HepG2 (cell line): ENCODE measurements around the gene ECSCR. TPM values are rescaled to one million over a fixed set of nuclear protein-coding genes. Genes with fewer than 3 reads are reported as not detected.

ENCODE experiments used
- CSRNP1 ChIP-seq: sonication (generic); formaldehyde crosslinking; IDR thresholded peaks from 2 replicates; pipeline ENCODE4 v1.8.1; 2023; ENCODE audit warnings: mild to moderate bottlenecking, missing genetic modification reagents
- GFI1 ChIP-seq: sonication (generic); formaldehyde crosslinking; IDR thresholded peaks from 2 replicates; pipeline ENCODE4 v1.5.0; 2020; ENCODE audit warnings: missing genetic modification reagents, mild to moderate bottlenecking, borderline replicate concordance
- HBP1 ChIP-seq: IDR thresholded peaks from 2 replicates; pipeline ENCODE4 v1.6.1; 2016; ENCODE audit warnings: low read depth, control low read depth
- MAFF ChIP-seq: IDR thresholded peaks from 2 replicates; pipeline ENCODE4 v1.6.1; 2011; ENCODE audit warnings: low read depth, low read length, improper control_type of control experiment
- MEIS2 ChIP-seq: sonication (generic); formaldehyde crosslinking; IDR thresholded peaks from 2 replicates; pipeline ENCODE4 v1.9.0; 2021; ENCODE audit warnings: mild to moderate bottlenecking, missing genetic modification reagents
- NFYB ChIP-seq: sonication (generic); formaldehyde crosslinking; IDR thresholded peaks from 2 replicates; pipeline ENCODE4 v1.4.0; 2020; ENCODE audit warnings: missing genetic modification reagents
- NFYC ChIP-seq: IDR thresholded peaks from 2 replicates; pipeline ENCODE4 v1.6.1; 2016; ENCODE audit warnings: missing genetic modification reagents, missing compliant biosample characterization
- POGZ ChIP-seq: sonication (generic); formaldehyde crosslinking; IDR thresholded peaks from 2 replicates; pipeline ENCODE4 v1.4.0; 2020; ENCODE audit warnings: mild to moderate bottlenecking, missing genetic modification reagents
- RBFOX2 ChIP-seq: fragments of 200-400 bp; formaldehyde crosslinking; IDR thresholded peaks from 2 replicates; pipeline ENCODE4 v1.6.1; 2017; ENCODE audit warnings: low read depth, mild to moderate bottlenecking, low read length
- RCOR2 ChIP-seq: IDR thresholded peaks from 2 replicates; pipeline ENCODE4 v1.6.1; 2016; ENCODE audit warnings: missing biosample characterization, missing genetic modification reagents
- SP4 ChIP-seq: sonication (generic); formaldehyde crosslinking; IDR thresholded peaks from 2 replicates; pipeline ENCODE4 v1.8.1; 2023; ENCODE audit warnings: mild to moderate bottlenecking, missing genetic modification reagents
- YEATS2 ChIP-seq: sonication (generic); formaldehyde crosslinking; IDR thresholded peaks from 2 replicates; pipeline ENCODE4 v1.4.0; 2020; ENCODE audit warnings: missing genetic modification reagents, borderline replicate concordance
- ZBTB42 ChIP-seq: sonication (generic); formaldehyde crosslinking; IDR thresholded peaks from 2 replicates; pipeline ENCODE4 v1.5.0; 2020; ENCODE audit warnings: mild to moderate bottlenecking, missing genetic modification reagents
- ZIK1 ChIP-seq: sonication (generic); formaldehyde crosslinking; IDR thresholded peaks from 2 replicates; pipeline ENCODE4 v1.5.0; 2020; ENCODE audit warnings: mild to moderate bottlenecking, low read depth, missing genetic modification reagents, borderline replicate concordance
- ZKSCAN8 ChIP-seq: IDR thresholded peaks from 2 replicates; pipeline ENCODE4 v1.6.1; 2016; ENCODE audit warnings: borderline replicate concordance, missing genetic modification reagents, missing compliant biosample characterization
- ZNF333 ChIP-seq: sonication (generic); formaldehyde crosslinking; IDR thresholded peaks from 2 replicates; pipeline ENCODE4 v1.4.0; 2020; ENCODE audit warnings: mild to moderate bottlenecking, missing genetic modification reagents, borderline replicate concordance
- ZNF33B ChIP-seq: sonication (generic); formaldehyde crosslinking; IDR thresholded peaks from 2 replicates; pipeline ENCODE4 v1.5.1; 2020; ENCODE audit warnings: mild to moderate bottlenecking, missing genetic modification reagents
- ZNF431 ChIP-seq: sonication (generic); formaldehyde crosslinking; IDR thresholded peaks from 2 replicates; pipeline ENCODE4 v1.9.0; 2022; ENCODE audit warnings: missing genetic modification reagents, low read depth, mild to moderate bottlenecking, borderline replicate concordance
- ZNF451 ChIP-seq: sonication (generic); formaldehyde crosslinking; IDR thresholded peaks from 2 replicates; pipeline ENCODE4 v1.5.0; 2020; ENCODE audit warnings: mild to moderate bottlenecking, missing genetic modification reagents
- ZNF557 ChIP-seq: sonication (generic); formaldehyde crosslinking; IDR thresholded peaks from 2 replicates; pipeline ENCODE4 v1.4.0; 2020; ENCODE audit warnings: missing genetic modification reagents
- ZNF574 ChIP-seq: sonication (generic); formaldehyde crosslinking; IDR thresholded peaks from 2 replicates; pipeline ENCODE4 v1.4.0; 2020; ENCODE audit warnings: missing genetic modification reagents
- ZNF605 ChIP-seq: sonication (generic); formaldehyde crosslinking; IDR thresholded peaks from 2 replicates; pipeline ENCODE4 v1.8.0; 2022; ENCODE audit warnings: mild to moderate bottlenecking, missing genetic modification reagents
- ZNF781 ChIP-seq: sonication (generic); formaldehyde crosslinking; IDR thresholded peaks from 2 replicates; pipeline ENCODE4 v1.5.1; 2020; ENCODE audit warnings: borderline replicate concordance, mild to moderate bottlenecking, missing genetic modification reagents; ENCODE audit errors: not compliant biosample characterization
- polyA plus RNA-seq, 8 experiments: library from polyadenylated mRNA; depleted of rRNA in 3 of 8; stranded (reverse) in 7 of 8; unstranded in 1 of 8; fragments of >200 nt; fragmentation: Illumina TruSeq in 4 of 8; extraction: Trizol in 4 of 8; gene quantifications; 2 replicates each; pipeline versions ENCODE4 v1.2.1 to v1.2.3, GENCODE V29; 2011 to 2016; ENCODE audit warnings: low read depth in 4 of 8, missing spikeins in 1 of 8, mixed read lengths in 1 of 8; ENCODE audit not compliant: insufficient read depth in 1 of 8
- total RNA-seq, 5 experiments: library from RNA; depleted of rRNA; stranded (reverse); fragments of >200 nt; fragmentation: Illumina TruSeq; extraction: Trizol; gene quantifications; 2 replicates each; pipeline ENCODE4 v1.2.3, GENCODE V29; 2016; ENCODE audit warnings: low read depth in 1 of 5

Gene ECSCR
- total and polyA plus RNA-seq, 2 of the 13 experiments (the other 11 are each of a cell fraction or from before 2014, with no cell fraction given) = 0.18 TPM; not detected in 1

GRCh38 chr5:139503036-139503817 is 40.7 kb upstream of the ECSCR start (continued):
- TF ChIP-seq ZNF574 (CRISPR knock-in tag) = peak; percentile 41; the same call in 1 of the 2 replicates
- peak; percentile 64; the same call in 1 of the 2 replicates for TF ChIP-seq ZKSCAN8
- peak; percentile 46 for TF ChIP-seq ZNF781 (CRISPR knock-in tag)
- 0 out of 2 replicates have a peak, but pooled peaks have one; percentile 36 for TF ChIP-seq CSRNP1 (CRISPR knock-in tag)
- 0 out of 2 replicates have a peak, but pooled peaks have one; percentile 4 for TF ChIP-seq ZIK1 (CRISPR knock-in tag)
- TF ChIP-seq ZNF431 = 0 out of 2 replicates have a peak, but pooled peaks have one; percentile 41
- peak; percentile 91 for TF ChIP-seq POGZ (CRISPR knock-in tag)
- TF ChIP-seq ZNF451 (CRISPR knock-in tag) = peak; percentile 44; the same call in 1 of the 2 replicates
- 0 out of 2 replicates have a peak, but pooled peaks have one; percentile 2 for TF ChIP-seq ZNF33B (CRISPR knock-in tag)
- 0 out of 2 replicates have a peak, but pooled peaks have one; percentile 44 for TF ChIP-seq ZNF557 (CRISPR knock-in tag)
- 0 out of 2 replicates have a peak, but pooled peaks have one; percentile 17 for TF ChIP-seq ZNF333
- peak; percentile 54; the same call in 1 of the 2 replicates for TF ChIP-seq YEATS2
- TF ChIP-seq HBP1 = 0 out of 2 replicates have a peak, but pooled peaks have one; percentile 55
- TF ChIP-seq MAFF = peak; percentile 90
- TF ChIP-seq MEIS2 (CRISPR knock-in tag) = 0 out of 2 replicates have a peak, but pooled peaks have one; percentile 39
- 0 out of 2 replicates have a peak, but pooled peaks have one; percentile 22 for TF ChIP-seq GFI1 (CRISPR knock-in tag)
- peak; percentile 88 for TF ChIP-seq NFYC (CRISPR knock-in tag)
- TF ChIP-seq RBFOX2 = peak; percentile 42; the same call in 1 of the 2 replicates
- TF ChIP-seq ZNF605 (CRISPR knock-in tag) = 0 out of 2 replicates have a peak, but pooled peaks have one; percentile 47
- peak; percentile 81; the same call in 1 of the 2 replicates for TF ChIP-seq SP4 (CRISPR knock-in tag)
- TF ChIP-seq NFYB = peak; percentile 92
- 0 out of 2 replicates have a peak, but pooled peaks have one; percentile 56 for TF ChIP-seq ZBTB42
- TF ChIP-seq RCOR2 (CRISPR knock-in tag) = peak; percentile 67; the same call in 1 of the 2 replicates
